ENCODE measurements around the gene FHOD1. TPM values are rescaled to one million over a fixed set of nuclear protein-coding genes. Genes with fewer than 3 reads are reported as not detected.

The FHOD1 gene
- total and polyA plus RNA-seq, 10 of the 15 experiments (the other 5 are each of a cell fraction or from before 2014, with no cell fraction given), result 8.9 to 65.7 (median 18.1) TPM

GRCh38 chr16:67233596-67233995 lies 13.7 kb downstream of the FHOD1 start:
- Histone ChIP-seq H3K27ac (ENCODE audit: control insufficient read depth, insufficient read depth) (no peak overlapping the region), H3K9ac (ENCODE audit: control insufficient read depth, insufficient read depth, low read length) (no peak overlapping the region), H3K36me3 (ENCODE audit: control insufficient read depth in 2 of 2, insufficient read depth in 2 of 2, low read length in 1 of 2) (peaks cover 34 to 56% of the 10 kb centered on the region in 2 experiments; a peak in 3 of 4 replicates), H3K4me3 (no peak overlapping the region), H3K9me3 (replicated peaks; ENCODE audit: control insufficient read depth, insufficient read depth, low read length) (no peaks in the 10 kb centered on the region), H3K4me2 (ENCODE audit: control insufficient read depth, insufficient read depth) (no peak overlapping the region), H3K27me3 (replicated peaks in 1 of 2; ENCODE audit: control insufficient read depth in 2 of 2, insufficient read depth in 2 of 2, low read length in 1 of 2) (no peaks in the 10 kb centered on the region), H3K4me1 (ENCODE audit: control insufficient read depth, insufficient read depth, low read length) (no peaks in the 10 kb centered on the region), H3K79me2 (ENCODE audit: control insufficient read depth, insufficient read depth, low read length) (no peaks in the 10 kb centered on the region), H4K20me1 (ENCODE audit: control insufficient read depth, insufficient read depth) (no peaks in the 10 kb centered on the region), H2AFZ (ENCODE audit: control insufficient read depth, low read depth, low read length) (no peak overlapping the region)
- FAIRE-seq (no peak), ATAC-seq (no peak), DNase-seq (ENCODE audit: low read depth, low spot score) (no peak)
- ChIA-PET POLR2A (no interaction called here), RAD21 (ENCODE audit: unreplicated experiment) (no interaction called here), CTCF (no interaction called here), SMC1A (ENCODE audit: uncharacterized antibody, unreplicated experiment) (interaction anchor here (1.9 kb wide), 1 partner anchor 11 kb away, joined by 6 read pairs; no protein-coding TSS in a partner anchor)
- intact Hi-C loops (cut with micrococcal nuclease; ENCODE audit: unreplicated experiment) (no loop called here), in situ Hi-C loops (cut with MboI) (no loop called here)
- TF ChIP-seq CBX5 (IDR thresholded peaks at IDR 0.05; ENCODE audit: low read depth) (no peak), ZNF384 (IDR thresholded peaks at IDR 0.05; ENCODE audit: borderline replicate concordance, low read depth, low read length) (no peak), KDM1A (IDR thresholded peaks at IDR 0.05; ENCODE audit: borderline replicate concordance) (no peak), ZBTB33 (IDR thresholded peaks at IDR 0.05) (no peak), USF1 (IDR thresholded peaks at IDR 0.05; ENCODE audit: borderline replicate concordance, extremely low read length, insufficient read depth, low read depth, low read length) (no peak), CHD4 (IDR thresholded peaks at IDR 0.05) (no peak), IKZF2 (IDR thresholded peaks at IDR 0.05) (no peak), RBBP5 (conservative IDR thresholded peaks at IDR 0.05) (no peak), MXI1 (IDR thresholded peaks at IDR 0.05; ENCODE audit: low read depth, low read length) (no peak), BRCA1 (IDR thresholded peaks at IDR 0.05; ENCODE audit: low read depth, low read length) (no peak), IRF4 (IDR thresholded peaks at IDR 0.05; ENCODE audit: low read depth, low read length) (no peak), SRF (IDR thresholded peaks at IDR 0.05; ENCODE audit: low read depth in 2 of 2, low read length in 2 of 2) (no peak), E2F4 (IDR thresholded peaks at IDR 0.05; ENCODE audit: low read depth, low read length) (no peak), NBN (IDR thresholded peaks at IDR 0.05) (no peak)
- WGBS (ENCODE audit: insufficient coverage, insufficient replicate concordance, low lambda C conversion rate, missing lambda C conversion rate), result 74% methylated on average over 7 of the region's 7 CpGs
- no TSS peak for BruUV-seq (replicated peaks)

All from GM12878 (cell line).